ENCODE measurements around the gene CDT1. TPM values are rescaled to one million over a fixed set of nuclear protein-coding genes. Genes with fewer than 3 reads are reported as not detected.
A peak's percentile ranks its signal among the peaks of the same experiment; 100 is the strongest.

The CDT1 gene
- total and polyA plus RNA-seq, 2 experiments from 2014 or later: 32.6 to 187 TPM

DNA sequence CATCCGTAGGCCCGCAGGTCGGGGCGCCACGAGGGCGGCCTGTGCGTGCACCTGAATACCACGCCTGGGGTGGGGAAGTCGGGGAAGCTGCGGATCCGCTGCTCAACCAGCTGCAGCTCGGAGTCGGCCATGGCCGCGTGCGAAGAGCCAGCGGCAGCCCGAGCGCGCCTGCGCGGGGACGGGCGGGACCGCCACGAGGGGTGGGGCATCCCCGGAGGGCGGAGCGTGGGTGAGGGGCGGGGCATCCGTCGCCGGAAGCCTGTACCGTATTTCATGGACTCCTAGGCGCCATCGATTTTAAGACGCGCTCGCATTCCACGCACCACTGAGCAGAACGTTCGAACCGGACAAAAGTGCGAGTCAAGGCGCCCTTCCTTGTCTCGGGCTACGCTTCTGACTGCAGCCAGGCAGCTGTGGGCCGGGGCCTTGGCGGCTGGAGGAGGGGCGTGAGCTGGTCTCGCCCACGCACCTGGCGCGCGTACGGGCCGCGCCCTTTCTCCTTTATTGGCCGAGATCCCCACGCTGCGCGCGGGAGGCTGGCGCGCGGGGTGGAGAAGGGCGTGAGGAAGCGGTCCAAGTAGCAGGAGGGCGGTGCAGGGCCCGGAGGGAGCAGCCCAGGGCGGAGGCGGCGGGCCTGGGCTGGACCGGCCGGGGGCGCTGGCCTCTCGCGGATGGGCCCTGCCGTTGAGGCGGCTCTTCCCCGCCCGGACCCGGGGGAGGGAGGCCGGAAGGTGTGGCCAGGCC is 8.4 kb downstream of the CDT1 start, which contains the start of gene APRT:
APRT (minus strand) TSS at position 160 of the 744 bp plus-strand sequence; CDS start at position 131, 29 bp downstream.
- Histone ChIP-seq H3K4me3 (peak within 1 kb of the TSS; percentile 93), H4K20me1 (replicated peaks; ENCODE audit: insufficient read depth) (no peaks in the 10 kb centered on the region; the same call in 1 of the 2 replicates), H3K79me2 (replicated peaks; ENCODE audit: insufficient read depth) (peaks cover 13% of the 10 kb centered on the region), H3K27me3 (ENCODE audit: insufficient read depth) (no peaks in the 10 kb centered on the region), H2AFZ (peak within 1 kb of the TSS; percentile 98), H3K4me2 (peak within 1 kb of the TSS; percentile 99), H3K4me1 (ENCODE audit: insufficient read depth) (no peaks in the 10 kb centered on the region; the same call in 1 of the 2 replicates), H3K36me3 (ENCODE audit: insufficient read depth) (peaks cover 15% of the 10 kb centered on the region), H3K27ac (ENCODE audit: low read depth) (peak within 1 kb of the TSS; percentile 98), H3K9me2 (ENCODE audit: insufficient read depth) (no peaks in the 10 kb centered on the region), H3F3A (replicated peaks; ENCODE audit: low read depth) (peaks cover 37% of the 10 kb centered on the region)
- TF ChIP-seq EZH2 (IDR thresholded peaks at IDR 0.05; ENCODE audit: low read depth, unreplicated experiment): no peak
- no peak for TF ChIP-seq ZNF114 (CRISPR knock-in tag; IDR thresholded peaks at IDR 0.05)
- no peak for TF ChIP-seq EZH2phosphoT487 (IDR thresholded peaks at IDR 0.05; ENCODE audit: unreplicated experiment)
- no peak for TF ChIP-seq JUNB (IDR thresholded peaks at IDR 0.05; ENCODE audit: unreplicated experiment)
- TF ChIP-seq ZNF331 (CRISPR knock-in tag; IDR thresholded peaks at IDR 0.05; ENCODE audit: low read depth): no peak
- TF ChIP-seq ETS1 (IDR thresholded peaks at IDR 0.05): no peak
- TF ChIP-seq STAT1 (IDR thresholded peaks at IDR 0.05; ENCODE audit: unreplicated experiment): no peak
- TF ChIP-seq CTCF (conservative IDR thresholded peaks at IDR 0.05; ENCODE audit: low read depth in 2 of 2): peak; percentile 30 to 59; a peak in 3 of 4 replicates
- peak; percentile 99 for TF ChIP-seq POLR2AphosphoS5 (IDR thresholded peaks at IDR 0.05; ENCODE audit: low read depth)
- TF ChIP-seq CREB1 (CRISPR knock-in tag; IDR thresholded peaks at IDR 0.05; ENCODE audit: low read depth): no peak
- TF ChIP-seq ZNF462 (CRISPR knock-in tag; IDR thresholded peaks at IDR 0.05): no peak
- TF ChIP-seq, protein P1, sequence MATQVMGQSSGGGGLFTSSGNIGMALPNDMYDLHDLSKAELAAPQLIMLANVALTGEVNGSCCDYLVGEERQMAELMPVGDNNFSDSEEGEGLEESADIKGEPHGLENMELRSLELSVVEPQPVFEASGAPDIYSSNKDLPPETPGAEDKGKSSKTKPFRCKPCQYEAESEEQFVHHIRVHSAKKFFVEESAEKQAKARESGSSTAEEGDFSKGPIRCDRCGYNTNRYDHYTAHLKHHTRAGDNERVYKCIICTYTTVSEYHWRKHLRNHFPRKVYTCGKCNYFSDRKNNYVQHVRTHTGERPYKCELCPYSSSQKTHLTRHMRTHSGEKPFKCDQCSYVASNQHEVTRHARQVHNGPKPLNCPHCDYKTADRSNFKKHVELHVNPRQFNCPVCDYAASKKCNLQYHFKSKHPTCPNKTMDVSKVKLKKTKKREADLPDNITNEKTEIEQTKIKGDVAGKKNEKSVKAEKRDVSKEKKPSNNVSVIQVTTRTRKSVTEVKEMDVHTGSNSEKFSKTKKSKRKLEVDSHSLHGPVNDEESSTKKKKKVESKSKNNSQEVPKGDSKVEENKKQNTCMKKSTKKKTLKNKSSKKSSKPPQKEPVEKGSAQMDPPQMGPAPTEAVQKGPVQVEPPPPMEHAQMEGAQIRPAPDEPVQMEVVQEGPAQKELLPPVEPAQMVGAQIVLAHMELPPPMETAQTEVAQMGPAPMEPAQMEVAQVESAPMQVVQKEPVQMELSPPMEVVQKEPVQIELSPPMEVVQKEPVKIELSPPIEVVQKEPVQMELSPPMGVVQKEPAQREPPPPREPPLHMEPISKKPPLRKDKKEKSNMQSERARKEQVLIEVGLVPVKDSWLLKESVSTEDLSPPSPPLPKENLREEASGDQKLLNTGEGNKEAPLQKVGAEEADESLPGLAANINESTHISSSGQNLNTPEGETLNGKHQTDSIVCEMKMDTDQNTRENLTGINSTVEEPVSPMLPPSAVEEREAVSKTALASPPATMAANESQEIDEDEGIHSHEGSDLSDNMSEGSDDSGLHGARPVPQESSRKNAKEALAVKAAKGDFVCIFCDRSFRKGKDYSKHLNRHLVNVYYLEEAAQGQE (IDR thresholded peaks at IDR 0.05; ENCODE audit: unreplicated experiment): no peak
- TF ChIP-seq NANOG (IDR thresholded peaks at IDR 0.05; ENCODE audit: borderline replicate concordance): no peak
- Mint-ChIP-seq H3K27ac (peak within 1 kb of the TSS; percentile 98), H3K4me3 (peak within 1 kb of the TSS; percentile 88), H3K36me3 (ENCODE audit: low read depth) (peaks cover 40% of the 10 kb centered on the region), H3K9me3 (peaks cover 4% of the 10 kb centered on the region; the same call in 1 of the 3 replicates), H3K4me1 (peaks cover 11% of the 10 kb centered on the region; the same call in 2 of the 3 replicates), H3K27me3 (ENCODE audit: insufficient read depth, low read depth, poor library complexity) (peaks cover 41% of the 10 kb centered on the region)
- ATAC-seq (peak; percentile 57), DNase-seq (ENCODE audit: low spot score) (peak; percentile 90)
